GM19238 (cell line): Measurements from ENCODE around the gene CNOT6.

Experiments used
- DNase-seq: peaks from one replicate; pipeline ENCODE4 v3.0.0; 2011; ENCODE audit warnings: low spot score; ENCODE audit not compliant: insufficient read length

The CNOT6 gene

DNA sequence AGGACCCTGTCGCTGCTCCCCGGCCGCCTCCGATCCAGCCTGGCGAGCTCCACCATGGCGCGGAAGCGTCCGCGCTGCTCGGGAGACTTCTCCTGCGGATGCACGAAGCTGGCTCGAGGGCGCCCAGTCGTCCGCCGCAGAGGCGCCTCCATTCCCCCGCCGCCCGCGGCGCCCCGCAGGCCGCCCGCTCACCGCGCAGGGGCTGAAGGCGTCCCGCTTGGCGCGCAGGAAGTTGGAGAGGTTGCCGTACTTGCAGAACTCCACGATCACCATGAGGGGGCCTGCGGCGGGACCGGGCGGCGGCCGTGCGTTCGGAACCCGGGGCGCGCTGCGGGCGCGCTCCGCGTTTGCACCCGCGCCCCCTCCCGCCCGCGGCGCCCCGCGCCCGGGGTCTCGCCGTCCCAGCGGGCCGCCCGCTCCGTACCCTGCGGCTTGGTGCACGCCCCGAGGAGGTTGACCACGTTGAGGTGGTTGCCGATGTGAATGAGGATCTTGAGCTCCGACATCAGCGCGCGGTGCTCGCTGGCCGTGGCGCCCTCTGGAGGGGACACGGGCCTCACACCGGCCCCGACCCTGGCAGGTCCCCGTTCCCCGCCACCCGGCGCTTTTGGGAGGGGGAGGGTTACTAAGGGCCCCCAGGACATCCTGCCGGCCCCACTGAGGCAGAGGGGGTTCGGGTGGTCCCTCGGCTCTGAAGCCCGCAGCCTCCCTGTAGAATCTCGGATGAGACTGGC, 124.8 kb downstream of the CNOT6 start:
- no peak for DNase-seq

DNA sequence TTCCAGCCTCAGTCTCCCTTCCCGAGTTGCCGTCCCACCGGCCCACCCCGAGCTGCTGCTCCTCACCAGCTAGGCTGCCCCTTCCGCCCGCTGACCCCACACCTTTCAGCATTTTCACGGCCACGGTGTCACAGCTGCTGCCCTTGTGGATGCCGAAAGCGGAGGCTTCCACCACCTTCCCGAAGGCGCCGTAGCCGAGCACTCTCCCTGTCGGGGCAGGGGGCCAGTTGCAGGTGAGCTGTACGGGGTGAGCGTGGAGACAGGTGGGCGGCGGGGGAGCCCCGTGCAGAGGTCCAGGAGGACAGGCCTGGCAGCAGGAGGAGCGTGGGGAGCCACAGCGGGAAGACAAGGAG, 125.4 kb downstream of the CNOT6 start:
- DNase-seq = no peak

DNA sequence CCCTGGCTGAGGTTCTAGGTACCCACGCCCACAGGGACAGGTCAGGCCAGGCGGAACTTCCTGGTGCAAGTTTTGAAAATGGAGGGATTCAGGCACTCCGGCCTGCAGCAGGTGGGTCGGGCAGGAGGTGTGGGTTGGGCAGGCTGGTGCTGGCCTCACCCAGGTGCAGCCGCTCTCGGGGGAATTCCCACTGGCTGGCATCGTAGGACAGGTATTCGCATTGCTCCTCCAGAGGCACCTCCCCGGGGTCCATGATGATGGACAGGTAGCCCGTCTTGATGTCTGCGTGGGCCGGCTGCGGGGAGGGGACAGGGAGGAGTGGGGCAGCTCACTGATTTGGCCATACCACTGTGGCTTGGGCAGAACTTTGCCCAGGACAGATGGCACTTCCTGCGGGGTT, 125.8 kb downstream of the CNOT6 start:
- DNase-seq = no peak

DNA sequence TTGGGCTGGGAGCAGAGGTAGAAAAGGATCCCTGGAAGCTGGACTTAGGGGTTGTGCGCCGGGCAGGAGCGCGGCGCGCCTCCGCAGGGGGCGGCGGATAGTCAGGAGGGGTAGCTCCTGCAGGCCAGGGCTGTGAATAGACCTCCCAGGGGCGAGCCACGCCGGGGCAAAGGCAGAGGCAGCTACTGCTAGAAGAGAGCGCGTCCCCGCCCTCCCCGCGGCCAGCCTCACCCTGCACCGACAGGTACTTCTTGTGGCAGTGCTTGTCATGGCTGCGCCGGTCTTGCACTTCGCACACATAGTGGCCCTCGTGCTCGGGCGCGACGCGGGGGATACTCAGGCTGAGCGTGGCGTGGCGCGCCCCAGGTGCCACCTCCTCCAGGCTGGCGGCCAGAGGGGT, 127.1 kb downstream of the CNOT6 start:
- no peak for DNase-seq

DNA sequence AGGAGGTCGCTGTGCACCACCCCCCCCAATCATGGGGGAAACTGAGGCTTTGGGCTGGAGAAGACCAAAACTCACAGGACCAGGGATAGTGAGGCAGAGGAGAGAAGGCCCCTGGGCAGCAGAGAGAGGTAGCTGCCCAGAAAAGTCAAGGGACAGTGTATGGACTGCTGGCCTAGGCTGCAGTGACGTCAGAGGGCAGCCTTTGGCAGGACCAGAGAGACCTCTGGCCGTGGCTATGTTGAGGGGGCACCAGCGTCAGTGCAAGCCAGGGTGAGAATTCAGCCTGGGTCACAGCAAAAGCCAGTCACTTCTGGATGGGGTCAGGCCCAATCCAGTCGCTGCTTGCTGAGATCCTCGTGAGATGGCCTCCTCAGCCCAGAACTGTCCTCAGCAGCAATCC, 128.7 kb downstream of the CNOT6 start:
- DNase-seq = no peak

DNA sequence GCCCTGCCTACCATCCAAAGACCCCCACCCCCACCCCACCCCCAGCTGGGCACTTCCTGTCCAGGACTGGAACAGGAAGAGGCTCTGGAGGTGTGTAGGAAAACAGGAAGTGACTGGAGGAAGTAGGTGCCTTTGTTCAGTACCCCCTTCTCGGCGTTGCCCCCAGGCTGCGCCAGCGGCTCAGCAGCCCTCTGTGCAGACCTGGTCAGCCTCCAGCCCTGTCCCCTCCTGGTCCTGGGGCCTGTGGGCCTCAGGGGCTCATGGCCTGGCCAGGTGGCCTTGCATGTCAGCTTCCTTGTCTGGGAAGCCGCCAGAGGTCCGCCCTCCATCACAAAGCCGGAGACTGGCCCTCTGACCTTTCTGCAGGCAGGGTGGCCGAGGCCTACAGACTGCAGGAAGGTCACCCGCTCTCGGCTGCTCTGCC, 129.2 kb downstream of the CNOT6 start:
- no peak for DNase-seq

DNA sequence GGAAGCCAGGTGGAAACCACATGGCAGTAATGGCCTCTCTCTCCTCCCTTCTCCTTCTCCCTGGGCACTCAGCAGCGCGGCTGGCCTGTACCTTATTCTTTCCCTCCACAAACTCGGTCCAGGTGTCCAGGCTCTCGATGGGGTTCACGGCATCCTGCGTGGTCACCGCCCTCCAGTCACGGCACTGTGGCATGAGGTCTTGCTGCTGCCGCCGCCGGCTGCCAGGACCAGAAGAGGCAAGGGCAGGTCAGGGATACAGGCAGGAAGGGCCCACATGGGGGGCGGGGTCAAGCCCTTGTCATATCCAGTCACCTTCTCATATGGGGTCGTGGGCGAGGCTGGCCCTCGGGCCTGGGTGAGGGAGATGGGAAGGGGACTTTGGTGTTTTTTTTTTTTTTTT, 129.7 kb downstream of the CNOT6 start:
- DNase-seq = no peak

DNA sequence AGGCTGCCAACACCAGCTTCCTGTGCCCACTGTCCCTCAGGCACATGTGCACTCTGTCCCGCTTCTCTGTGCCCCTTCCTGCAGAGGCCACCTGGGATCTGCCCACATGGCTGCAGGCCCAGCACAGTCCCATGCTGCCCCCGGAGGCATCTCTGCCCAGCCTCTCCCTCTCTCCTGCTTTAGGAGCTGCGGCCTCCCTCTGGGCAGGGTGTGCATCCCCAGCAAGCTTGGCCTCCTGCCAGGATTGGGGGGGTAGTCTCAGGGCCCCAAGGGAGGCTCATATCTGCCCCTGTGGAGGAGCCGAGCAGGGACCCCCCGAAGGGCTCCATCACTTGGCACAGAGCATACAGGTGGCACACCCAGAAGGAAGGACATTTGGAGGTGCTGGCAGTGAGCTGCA, 130.4 kb downstream of the CNOT6 start:
- DNase-seq = no peak

DNA sequence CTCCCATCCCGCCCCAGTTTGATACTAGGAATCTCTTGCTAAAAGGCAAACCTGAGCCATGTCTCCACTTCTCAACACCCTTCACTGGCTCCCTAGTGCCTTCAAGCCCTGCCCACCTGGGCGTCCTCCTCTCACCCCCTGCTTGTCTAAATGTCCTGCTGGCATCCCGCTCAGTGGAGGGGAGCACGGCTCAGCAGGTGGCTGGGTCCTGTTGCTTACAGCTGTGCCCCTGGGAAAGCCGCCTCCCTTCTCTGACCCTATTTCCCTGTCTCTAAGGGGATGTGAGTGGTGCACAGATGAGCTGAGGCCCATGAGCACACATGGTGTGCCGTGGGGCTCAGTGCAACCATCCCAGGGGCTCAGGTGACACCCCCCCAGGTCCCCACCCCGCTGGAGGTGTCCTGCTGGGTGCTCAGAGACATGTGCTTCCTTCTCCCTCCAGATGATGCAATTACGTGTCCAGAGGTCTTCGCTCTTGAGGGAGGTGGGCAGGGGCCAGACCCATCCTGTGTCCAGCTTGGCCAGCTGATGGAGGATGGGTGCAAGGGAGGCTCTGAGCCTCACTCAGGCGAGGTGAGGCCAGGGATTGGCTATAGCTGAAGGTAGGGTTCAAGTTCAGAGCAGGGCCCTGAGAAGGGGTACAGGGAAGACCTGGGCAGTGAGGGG, 131.1 kb downstream of the CNOT6 start:
- no peak for DNase-seq

DNA sequence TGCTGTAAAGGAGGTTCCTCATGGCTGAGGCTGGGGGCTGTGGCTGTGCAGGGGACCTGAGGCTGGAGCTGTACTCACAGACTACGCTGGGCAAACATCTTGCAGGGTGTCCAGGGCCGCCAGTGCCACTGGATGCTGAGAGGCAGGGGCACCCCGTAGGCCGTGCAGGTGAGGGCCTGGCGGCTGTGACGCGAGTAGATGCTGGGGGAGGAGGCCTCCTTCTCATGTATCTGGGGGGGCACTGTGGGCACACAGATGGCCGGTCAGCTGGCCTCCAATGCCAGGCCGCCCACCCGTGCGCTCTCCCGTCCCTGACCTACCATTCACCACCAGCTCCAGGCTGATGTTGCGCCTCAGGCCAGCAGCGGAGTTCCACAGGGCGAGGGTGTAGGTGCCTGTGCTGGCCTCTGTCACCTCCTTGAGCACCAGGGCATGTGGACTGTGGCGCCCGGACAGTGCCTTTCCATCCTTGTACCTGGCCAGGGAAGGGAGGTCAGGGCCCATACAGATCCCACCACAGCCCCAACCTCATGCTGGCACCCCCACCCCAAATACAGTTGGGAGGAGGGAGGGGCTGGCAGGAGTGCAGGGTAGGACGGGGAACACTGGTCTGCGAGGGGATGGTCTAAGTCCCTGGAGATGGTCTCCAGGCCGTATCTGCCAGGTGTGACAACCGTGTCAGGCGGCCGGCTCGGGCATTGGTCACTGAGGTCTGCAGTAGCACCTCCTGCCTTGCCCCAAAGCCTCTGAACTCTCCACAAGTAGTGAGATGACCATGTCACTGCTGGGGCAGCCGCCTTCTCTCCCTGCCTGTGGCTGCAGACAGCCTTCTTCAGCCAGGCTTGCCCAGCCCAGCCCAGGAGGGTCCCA, 131.8 kb downstream of the CNOT6 start:
- DNase-seq = no peak

DNA sequence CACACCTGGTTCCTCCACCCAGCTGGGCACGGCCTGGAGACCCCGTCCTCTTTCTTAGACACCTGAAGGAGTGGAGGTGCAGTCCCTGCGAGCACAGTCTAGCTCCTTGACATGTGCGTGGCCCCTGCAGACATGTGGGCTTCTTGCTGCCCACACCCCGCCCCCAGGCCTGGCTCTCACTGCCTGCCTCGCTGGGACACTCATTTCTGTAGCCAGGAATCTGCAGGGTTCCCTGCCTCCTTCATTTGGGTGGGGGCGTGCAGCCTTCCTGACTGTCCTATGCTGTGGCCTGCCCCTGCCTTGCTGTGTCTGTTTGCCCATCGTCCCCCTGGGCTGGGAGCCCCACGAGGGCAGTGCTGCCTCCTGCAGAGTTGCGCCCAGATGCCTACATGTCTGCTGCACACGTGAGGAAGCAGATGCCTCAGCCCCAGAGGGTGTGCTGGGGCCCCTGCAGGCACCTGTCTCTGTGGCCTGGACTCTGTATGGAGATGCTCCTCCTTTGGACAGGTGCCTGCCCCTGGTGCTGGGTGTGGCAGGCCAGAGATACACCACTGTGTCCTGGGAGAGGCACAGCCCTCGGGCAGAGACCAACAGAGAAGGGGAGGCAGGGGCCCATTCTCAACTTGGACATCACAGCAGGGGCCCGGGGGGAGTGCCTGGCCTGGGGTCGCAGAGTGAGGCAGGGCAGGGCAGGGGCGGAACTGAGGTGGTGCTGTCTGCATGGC, 132.6 kb downstream of the CNOT6 start:
- DNase-seq = no peak

DNA sequence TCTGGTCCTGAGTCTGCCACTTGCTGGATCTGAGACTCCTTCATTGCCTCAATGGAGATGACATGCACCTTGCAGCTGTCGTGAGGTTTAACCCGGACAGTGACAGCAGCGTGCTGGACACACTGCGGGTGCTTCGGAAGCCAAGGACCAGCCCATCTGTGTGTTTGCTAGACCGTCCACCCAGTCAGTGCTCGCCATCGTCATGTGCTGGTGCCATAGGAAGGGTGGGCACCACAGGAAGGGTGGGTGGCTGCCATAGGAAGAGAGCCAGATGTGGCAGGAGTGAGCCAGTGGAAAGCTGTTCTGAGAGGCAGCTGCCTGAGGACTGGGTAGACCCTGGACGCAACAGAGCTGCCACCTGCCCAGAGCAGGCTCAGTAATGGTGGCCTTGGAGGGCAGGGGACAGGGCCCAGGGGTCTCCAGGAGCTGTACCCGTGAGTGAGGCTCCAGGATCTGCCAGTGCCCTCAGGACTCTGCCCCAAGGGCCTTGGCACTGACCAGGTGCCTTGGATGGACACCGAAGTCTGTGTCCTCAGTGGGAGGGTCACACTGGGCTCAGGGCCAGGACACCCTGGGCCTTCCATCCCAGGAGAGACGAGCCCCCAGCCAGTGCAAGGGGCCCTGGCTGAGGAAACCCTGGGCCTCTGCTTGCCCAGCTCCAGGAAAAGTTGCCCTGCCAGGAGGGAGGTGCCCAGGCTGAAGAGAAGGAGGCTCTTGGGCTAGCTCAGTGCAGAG, 133.4 kb downstream of the CNOT6 start:
- no peak for DNase-seq
